ENCODE measurements around the gene TOMM7. TPM values are rescaled to one million over a fixed set of nuclear protein-coding genes. Genes with fewer than 3 reads are reported as not detected.
"Not testable (repeated sequence)": the region's sequence is repeated elsewhere in the genome, so short reads cannot be mapped to it uniquely, and the experiment has no call there.

Gene TOMM7
- total RNA-seq, 1 experiment from 2014 or later: 85.7 TPM

- DNase-seq (ENCODE audit: low read depth): no peak
Measured at GRCh38 chr7:22784346-22784745, 38.3 kb downstream of the TOMM7 start.

GRCh38 chr7:22783421-22783820, 39.2 kb downstream of the TOMM7 start:
- DNase-seq (ENCODE audit: low read depth): no peak

GRCh38 chr7:22782616-22783232, 39.9 kb downstream of the TOMM7 start:
- DNase-seq (ENCODE audit: low read depth): peak; percentile 69

- peak; percentile 58 for DNase-seq (ENCODE audit: low read depth)
Measured at GRCh38 chr7:22781230-22781711, 41.4 kb downstream of the TOMM7 start.

GRCh38 chr7:22779730-22780323, 42.8 kb downstream of the TOMM7 start:
- DNase-seq (ENCODE audit: low read depth): not testable (repeated sequence)

GRCh38 chr7:22776964-22777363, 45.7 kb downstream of the TOMM7 start:
- DNase-seq (ENCODE audit: low read depth): no peak

- DNase-seq (ENCODE audit: low read depth): no peak
Measured at GRCh38 chr7:22772885-22773284, 49.8 kb downstream of the TOMM7 start.

GRCh38 chr7:22771872-22772228, 50.8 kb downstream of the TOMM7 start:
- DNase-seq (ENCODE audit: low read depth): no peak

- no peak for DNase-seq (ENCODE audit: low read depth)
Measured at GRCh38 chr7:22771194-22771871, 51.3 kb downstream of the TOMM7 start.

- DNase-seq (ENCODE audit: low read depth): no peak
Measured at GRCh38 chr7:22765609-22766008, 57.0 kb downstream of the TOMM7 start.

Other genes starting within 250 kb of the TOMM7 start
- gene IL6, start 95.6 kb downstream of the TOMM7 start, total RNA-seq (2014; rRNA removed): 1.7 TPM in 1 of 2 replicates, not detected in the other
- gene HYCC1, start 191.3 kb upstream of the TOMM7 start, total RNA-seq (2014; rRNA removed): 209 and 221 TPM in 2 replicates